ENCODE results near the gene ASF1A.

ASF1A gene

GRCh38 chr6:118894425-118895260 lies 691 bp downstream of the ASF1A start:
- peak overlapping the region; percentile 94 for H3K27ac Mint-ChIP-seq
- H3K4me3 Mint-ChIP-seq = peak overlapping the region; percentile 91
- peak; percentile 31 for ATAC-seq
- peaks cover 2% of the 10 kb centered on the region for H3K27me3 Mint-ChIP-seq
- peaks cover 69% of the 10 kb centered on the region for H3K4me1 Mint-ChIP-seq
- no peaks in the 10 kb centered on the region for H3K9me3 Mint-ChIP-seq
- H3K36me3 Mint-ChIP-seq (ENCODE audit: low read depth) = peaks cover 21% of the 10 kb centered on the region
- DNase-seq = peak; percentile 66

DNA sequence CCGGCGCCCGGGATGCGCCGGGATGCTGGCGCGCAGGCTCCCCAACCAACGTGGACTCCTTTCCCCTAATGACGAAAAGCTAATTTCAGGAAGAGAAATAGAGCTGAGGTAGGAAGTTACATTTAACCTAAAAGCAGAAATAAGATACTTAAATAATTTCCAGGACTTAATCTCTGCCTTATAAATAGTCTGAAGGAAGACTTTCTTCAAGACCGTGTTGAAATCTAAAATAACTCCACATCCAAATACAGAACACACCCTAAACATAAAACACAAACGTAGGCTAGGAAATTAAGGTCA lies 1.3 kb downstream of the ASF1A start:
- Mint-ChIP-seq H3K4me3 (peak overlapping the region; percentile 85), H3K27ac (peak overlapping the region; percentile 84), H3K36me3 (ENCODE audit: low read depth) (peaks cover 23% of the 10 kb centered on the region), H3K4me1 (peaks cover 71% of the 10 kb centered on the region), H3K27me3 (peaks cover 2% of the 10 kb centered on the region), H3K9me3 (no peaks in the 10 kb centered on the region)
- DNase-seq (no peak), ATAC-seq (no peak)

- Mint-ChIP-seq H3K4me3 (peak overlapping the region; percentile 85), H3K4me1 (peaks cover 72% of the 10 kb centered on the region), H3K27ac (peak overlapping the region; percentile 84), H3K27me3 (peaks cover 2% of the 10 kb centered on the region), H3K36me3 (ENCODE audit: low read depth) (peaks cover 27% of the 10 kb centered on the region), H3K9me3 (no peaks in the 10 kb centered on the region)
- no peak for ATAC-seq
- no peak for DNase-seq
Measured at GRCh38 chr6:118895859-118896258, 1.9 kb downstream of the ASF1A start.

DNA sequence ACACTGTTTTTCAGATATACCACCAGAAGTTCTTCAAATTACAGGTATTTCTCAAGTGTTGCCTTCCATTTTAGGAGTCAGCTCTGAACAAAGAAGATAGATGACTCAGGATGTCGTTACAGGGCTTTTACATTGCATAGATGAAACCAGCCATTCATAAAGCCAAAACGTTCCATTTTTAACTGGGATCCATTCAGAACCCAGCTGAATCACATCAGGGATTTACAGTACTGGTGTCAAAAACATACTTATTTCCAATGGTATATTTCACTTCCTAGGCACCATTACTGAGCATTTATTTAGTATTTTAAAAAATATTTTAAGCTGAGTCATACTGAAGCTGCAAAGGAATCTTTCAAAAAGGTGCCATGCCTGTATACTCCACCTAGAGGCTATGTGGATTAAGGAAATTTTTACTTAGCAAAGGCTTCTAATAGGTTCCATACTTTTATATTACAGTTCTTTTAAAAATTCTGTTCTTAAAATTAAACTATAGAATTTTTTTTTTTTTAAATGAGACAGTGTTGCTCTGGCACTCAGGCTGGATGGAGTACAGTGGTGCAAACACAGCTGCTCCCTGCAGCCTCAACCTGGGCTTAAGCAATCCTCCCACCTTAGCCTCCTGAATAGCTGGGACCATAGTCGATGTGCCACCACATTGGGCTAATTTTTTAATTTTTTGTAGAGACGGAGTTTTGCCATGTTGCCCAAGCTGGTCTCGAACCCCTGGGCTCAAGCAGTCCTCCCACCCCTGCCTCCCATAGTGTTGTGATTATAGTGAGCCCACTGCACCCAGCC lies 2.6 kb downstream of the ASF1A start:
- Mint-ChIP-seq H3K4me3 (peak overlapping the region; percentile 85), H3K9me3 (no peaks in the 10 kb centered on the region), H3K4me1 (peaks cover 72% of the 10 kb centered on the region), H3K27me3 (peaks cover 2% of the 10 kb centered on the region), H3K27ac (peak overlapping the region; percentile 84), H3K36me3 (ENCODE audit: low read depth) (peaks cover 33% of the 10 kb centered on the region)
- DNase-seq = no peak
- ATAC-seq = peak; percentile 12

GRCh38 chr6:118897386-118897785 lies 3.4 kb downstream of the ASF1A start:
- H3K27me3 Mint-ChIP-seq = peaks cover 2% of the 10 kb centered on the region
- H3K9me3 Mint-ChIP-seq = no peaks in the 10 kb centered on the region
- H3K4me3 Mint-ChIP-seq = no peak overlapping the region
- H3K27ac Mint-ChIP-seq = peak overlapping the region; percentile 83
- peaks cover 40% of the 10 kb centered on the region for H3K36me3 Mint-ChIP-seq (ENCODE audit: low read depth)
- peaks cover 71% of the 10 kb centered on the region for H3K4me1 Mint-ChIP-seq
- ATAC-seq = no peak
- DNase-seq = no peak

- Mint-ChIP-seq H3K4me3 (peak overlapping the region; percentile 45), H3K36me3 (ENCODE audit: low read depth) (peaks cover 50% of the 10 kb centered on the region), H3K4me1 (peaks cover 71% of the 10 kb centered on the region), H3K27ac (no peak overlapping the region), H3K9me3 (no peaks in the 10 kb centered on the region), H3K27me3 (no peaks in the 10 kb centered on the region)
- ATAC-seq (peak; percentile 78), DNase-seq (no peak)
Measured at GRCh38 chr6:118899948-118900347, 6.0 kb downstream of the ASF1A start.

GRCh38 chr6:118902726-118903125 lies 8.8 kb downstream of the ASF1A start:
- H3K36me3 Mint-ChIP-seq (ENCODE audit: low read depth) = peaks cover 69% of the 10 kb centered on the region

GRCh38 chr6:118903138-118903537 lies 9.2 kb downstream of the ASF1A start:
- ATAC-seq = no peak
- H3K4me1 Mint-ChIP-seq = peaks cover 68% of the 10 kb centered on the region
- no peaks in the 10 kb centered on the region for H3K27me3 Mint-ChIP-seq
- H3K4me3 Mint-ChIP-seq = no peak overlapping the region
- H3K27ac Mint-ChIP-seq = no peak overlapping the region
- H3K36me3 Mint-ChIP-seq (ENCODE audit: low read depth) = peaks cover 69% of the 10 kb centered on the region
- H3K9me3 Mint-ChIP-seq = no peaks in the 10 kb centered on the region
- DNase-seq = no peak

More at GRCh38 chr6:118902726-118903125, 8.8 kb downstream of the ASF1A start:
- Mint-ChIP-seq H3K4me3 (no peak overlapping the region), H3K4me1 (peaks cover 72% of the 10 kb centered on the region), H3K27me3 (no peaks in the 10 kb centered on the region), H3K9me3 (no peaks in the 10 kb centered on the region), H3K27ac (no peak overlapping the region)
- DNase-seq (no peak), ATAC-seq (no peak)

DNA sequence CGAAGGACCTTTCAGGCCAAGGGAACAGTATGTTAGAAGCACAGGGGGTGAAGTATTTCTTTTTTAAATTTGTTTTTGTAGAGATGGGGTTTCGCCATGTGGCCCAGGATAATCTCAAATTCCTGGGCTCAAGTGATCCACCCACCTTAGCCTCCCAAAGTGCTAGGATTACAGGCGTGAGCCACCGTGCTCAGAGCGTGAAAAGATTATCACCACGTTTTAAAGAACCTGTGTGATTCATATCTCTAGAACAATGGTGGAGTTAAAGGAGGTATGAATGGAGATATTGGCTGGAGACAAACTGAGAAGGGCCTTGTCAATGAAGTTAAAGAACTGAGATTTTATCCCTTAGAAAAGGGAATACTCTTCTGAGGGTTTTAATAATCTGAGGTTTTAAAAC lies 9.7 kb downstream of the ASF1A start:
- Mint-ChIP-seq H3K36me3 (ENCODE audit: low read depth) (peaks cover 70% of the 10 kb centered on the region), H3K4me1 (peaks cover 66% of the 10 kb centered on the region), H3K9me3 (no peaks in the 10 kb centered on the region), H3K27me3 (no peaks in the 10 kb centered on the region), H3K27ac (peak overlapping the region; percentile 5), H3K4me3 (no peak overlapping the region)
- DNase-seq = no peak
- ATAC-seq = no peak

GRCh38 chr6:118905084-118905483 lies 11.1 kb downstream of the ASF1A start:
- DNase-seq (no peak), ATAC-seq (no peak)
- peaks cover 52% of the 10 kb centered on the region for H3K4me1 Mint-ChIP-seq
- H3K9me3 Mint-ChIP-seq = no peaks in the 10 kb centered on the region
- no peaks in the 10 kb centered on the region for H3K27me3 Mint-ChIP-seq
- H3K4me3 Mint-ChIP-seq = no peak overlapping the region
- peaks cover 69% of the 10 kb centered on the region for H3K36me3 Mint-ChIP-seq (ENCODE audit: low read depth)
- H3K27ac Mint-ChIP-seq = no peak overlapping the region

- no peak overlapping the region for H3K27ac Mint-ChIP-seq
- H3K9me3 Mint-ChIP-seq = no peaks in the 10 kb centered on the region
- ATAC-seq = no peak
- H3K36me3 Mint-ChIP-seq (ENCODE audit: low read depth) = peaks cover 71% of the 10 kb centered on the region
- DNase-seq = no peak
- H3K27me3 Mint-ChIP-seq = no peaks in the 10 kb centered on the region
- no peak overlapping the region for H3K4me3 Mint-ChIP-seq
- H3K4me1 Mint-ChIP-seq = peaks cover 44% of the 10 kb centered on the region
Measured at GRCh38 chr6:118905851-118906250, 11.9 kb downstream of the ASF1A start.

DNA sequence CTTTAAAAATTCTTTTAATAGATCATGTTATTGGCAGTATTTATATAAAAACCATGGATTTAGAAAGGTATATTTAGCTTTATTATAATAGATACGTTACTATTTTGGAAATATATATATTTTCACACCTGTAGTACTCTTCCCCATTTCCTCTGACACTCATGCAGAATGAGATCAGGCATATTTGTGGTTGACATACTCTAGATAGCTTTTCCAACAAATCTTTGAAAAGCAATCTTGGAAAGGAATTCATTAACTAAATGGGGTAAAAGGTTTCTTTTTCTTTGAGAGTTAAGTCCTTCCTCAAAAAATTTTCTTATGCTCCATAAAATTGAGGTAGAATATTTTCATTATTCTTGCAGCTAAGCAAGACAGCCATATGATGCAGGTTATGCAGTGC lies 14.5 kb downstream of the ASF1A start:
- Mint-ChIP-seq H3K4me1 (peaks cover 21% of the 10 kb centered on the region), H3K9me3 (no peaks in the 10 kb centered on the region), H3K4me3 (no peak overlapping the region), H3K27ac (no peak overlapping the region), H3K27me3 (no peaks in the 10 kb centered on the region), H3K36me3 (ENCODE audit: low read depth) (peaks cover 57% of the 10 kb centered on the region)
- DNase-seq (no peak), ATAC-seq (no peak)

DNA sequence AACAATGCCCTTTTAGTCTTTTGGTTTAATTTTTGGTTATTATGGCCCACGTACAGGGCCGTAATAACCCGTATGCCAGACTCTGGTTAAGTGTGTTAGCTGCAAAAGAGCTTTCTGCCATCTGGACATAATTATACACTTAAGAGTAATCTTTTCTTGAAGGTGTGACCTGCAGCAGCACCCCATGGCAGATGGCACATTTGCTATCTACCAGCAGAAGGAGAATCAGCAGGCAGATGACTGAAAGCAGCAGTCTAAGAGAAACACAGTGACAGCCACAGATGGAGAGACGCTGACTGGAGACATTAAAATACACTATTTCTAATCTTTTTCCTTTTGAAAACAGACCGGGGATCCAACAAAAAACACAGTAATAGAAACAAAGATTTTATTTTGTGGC lies 18.7 kb downstream of the ASF1A start:
- H3K4me1 Mint-ChIP-seq = no peaks in the 10 kb centered on the region
- H3K27ac Mint-ChIP-seq = no peak overlapping the region
- DNase-seq (no peak), ATAC-seq (no peak)
- peaks cover 54% of the 10 kb centered on the region for H3K36me3 Mint-ChIP-seq (ENCODE audit: low read depth)
- H3K9me3 Mint-ChIP-seq = no peaks in the 10 kb centered on the region
- no peaks in the 10 kb centered on the region for H3K27me3 Mint-ChIP-seq
- no peak overlapping the region for H3K4me3 Mint-ChIP-seq

DNA sequence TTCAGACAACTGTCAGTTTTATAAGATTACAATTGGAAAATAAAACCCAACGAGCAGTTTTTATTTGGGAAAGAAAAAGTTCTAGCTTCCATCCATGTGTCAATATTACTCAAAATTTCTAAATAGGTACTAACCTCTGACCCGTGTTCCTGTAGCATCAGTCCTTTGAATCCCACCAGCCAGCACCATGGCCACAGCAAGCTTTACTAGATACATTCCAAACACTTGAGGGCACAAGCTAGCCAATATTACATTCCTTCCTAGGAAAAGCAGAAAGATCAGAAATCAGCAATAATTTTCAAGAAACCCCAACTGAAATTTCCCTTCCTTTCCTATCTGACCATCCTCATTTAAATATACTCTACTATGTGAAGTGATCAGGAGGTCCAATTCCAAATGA lies 19.2 kb downstream of the ASF1A start:
- ATAC-seq (no peak), DNase-seq (no peak)
- Mint-ChIP-seq H3K9me3 (no peaks in the 10 kb centered on the region), H3K4me1 (no peaks in the 10 kb centered on the region), H3K27me3 (no peaks in the 10 kb centered on the region), H3K36me3 (ENCODE audit: low read depth) (peaks cover 56% of the 10 kb centered on the region), H3K4me3 (no peak overlapping the region), H3K27ac (no peak overlapping the region)

DNA sequence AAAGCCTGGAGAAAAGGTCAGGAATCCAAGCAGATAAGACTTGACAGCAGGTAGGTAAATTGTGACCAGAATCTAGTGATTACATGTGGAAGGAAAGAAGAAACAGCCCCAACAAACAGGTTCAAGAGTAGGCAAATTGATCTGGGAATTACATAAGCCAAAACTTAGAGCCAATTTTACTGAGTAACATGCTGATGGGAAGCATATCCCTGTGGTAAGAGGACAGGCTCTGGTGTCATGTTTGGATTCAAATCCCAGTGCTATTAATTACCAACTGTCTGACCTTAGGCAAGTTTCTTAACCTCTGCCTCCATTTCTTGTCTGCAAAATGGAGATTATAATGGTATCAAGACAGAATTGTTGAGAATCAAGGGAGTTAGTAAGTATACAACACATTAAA lies 20.6 kb downstream of the ASF1A start:
- Mint-ChIP-seq H3K27me3 (no peaks in the 10 kb centered on the region), H3K9me3 (no peaks in the 10 kb centered on the region), H3K4me3 (no peak overlapping the region), H3K27ac (peak overlapping the region; percentile 29), H3K36me3 (ENCODE audit: low read depth) (peaks cover 53% of the 10 kb centered on the region), H3K4me1 (no peaks in the 10 kb centered on the region)
- DNase-seq (no peak), ATAC-seq (no peak)
